ENCODE data around the gene B4GALT5. TPM values are rescaled to one million over a fixed set of nuclear protein-coding genes. Genes with fewer than 3 reads are reported as not detected.
"Not testable (repeated sequence)": the region's sequence is repeated elsewhere in the genome, so short reads cannot be mapped to it uniquely, and the experiment has no call there.

B4GALT5 gene
- total RNA-seq, 4 donors from 2014 or later: 13.5 to 59.0 (median 25.0) TPM

DNA sequence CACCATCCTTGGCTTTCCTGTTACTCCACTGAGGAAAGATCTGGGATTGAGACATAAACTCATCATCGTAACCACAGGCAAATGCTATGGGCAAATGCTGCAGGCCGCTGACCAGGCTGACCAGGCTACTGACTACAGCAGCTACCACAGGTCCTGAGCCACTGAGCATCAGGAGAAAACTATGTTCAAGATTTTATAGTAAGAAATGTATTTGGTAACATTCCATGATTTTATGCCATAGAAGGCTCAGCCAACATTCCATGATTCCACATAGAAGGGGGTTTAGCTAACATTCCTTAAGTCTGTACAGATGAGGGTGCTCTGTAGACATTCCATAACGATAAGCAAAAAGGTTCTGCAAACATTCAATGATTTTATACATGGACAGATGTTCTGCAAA is 16.1 kb upstream of the B4GALT5 start:
- intact Hi-C loops (cut with DNase I; ENCODE audit: low total_unique reads): no loop called here
- TF ChIP-seq, protein P1, sequence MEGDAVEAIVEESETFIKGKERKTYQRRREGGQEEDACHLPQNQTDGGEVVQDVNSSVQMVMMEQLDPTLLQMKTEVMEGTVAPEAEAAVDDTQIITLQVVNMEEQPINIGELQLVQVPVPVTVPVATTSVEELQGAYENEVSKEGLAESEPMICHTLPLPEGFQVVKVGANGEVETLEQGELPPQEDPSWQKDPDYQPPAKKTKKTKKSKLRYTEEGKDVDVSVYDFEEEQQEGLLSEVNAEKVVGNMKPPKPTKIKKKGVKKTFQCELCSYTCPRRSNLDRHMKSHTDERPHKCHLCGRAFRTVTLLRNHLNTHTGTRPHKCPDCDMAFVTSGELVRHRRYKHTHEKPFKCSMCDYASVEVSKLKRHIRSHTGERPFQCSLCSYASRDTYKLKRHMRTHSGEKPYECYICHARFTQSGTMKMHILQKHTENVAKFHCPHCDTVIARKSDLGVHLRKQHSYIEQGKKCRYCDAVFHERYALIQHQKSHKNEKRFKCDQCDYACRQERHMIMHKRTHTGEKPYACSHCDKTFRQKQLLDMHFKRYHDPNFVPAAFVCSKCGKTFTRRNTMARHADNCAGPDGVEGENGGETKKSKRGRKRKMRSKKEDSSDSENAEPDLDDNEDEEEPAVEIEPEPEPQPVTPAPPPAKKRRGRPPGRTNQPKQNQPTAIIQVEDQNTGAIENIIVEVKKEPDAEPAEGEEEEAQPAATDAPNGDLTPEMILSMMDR (IDR thresholded peaks at IDR 0.05): no peak
- no peak for TF ChIP-seq POLR2A (IDR thresholded peaks at IDR 0.05)
- Histone ChIP-seq H3K9me3 (no peaks in the 10 kb centered on the region), H3K4me1 (no peaks in the 10 kb centered on the region), H3K27ac (no peak overlapping the region), H3K27me3 (no peaks in the 10 kb centered on the region), H3K4me3 (no peak overlapping the region), H3K36me3 (no peaks in the 10 kb centered on the region)
- DNase-seq: no peak

DNA sequence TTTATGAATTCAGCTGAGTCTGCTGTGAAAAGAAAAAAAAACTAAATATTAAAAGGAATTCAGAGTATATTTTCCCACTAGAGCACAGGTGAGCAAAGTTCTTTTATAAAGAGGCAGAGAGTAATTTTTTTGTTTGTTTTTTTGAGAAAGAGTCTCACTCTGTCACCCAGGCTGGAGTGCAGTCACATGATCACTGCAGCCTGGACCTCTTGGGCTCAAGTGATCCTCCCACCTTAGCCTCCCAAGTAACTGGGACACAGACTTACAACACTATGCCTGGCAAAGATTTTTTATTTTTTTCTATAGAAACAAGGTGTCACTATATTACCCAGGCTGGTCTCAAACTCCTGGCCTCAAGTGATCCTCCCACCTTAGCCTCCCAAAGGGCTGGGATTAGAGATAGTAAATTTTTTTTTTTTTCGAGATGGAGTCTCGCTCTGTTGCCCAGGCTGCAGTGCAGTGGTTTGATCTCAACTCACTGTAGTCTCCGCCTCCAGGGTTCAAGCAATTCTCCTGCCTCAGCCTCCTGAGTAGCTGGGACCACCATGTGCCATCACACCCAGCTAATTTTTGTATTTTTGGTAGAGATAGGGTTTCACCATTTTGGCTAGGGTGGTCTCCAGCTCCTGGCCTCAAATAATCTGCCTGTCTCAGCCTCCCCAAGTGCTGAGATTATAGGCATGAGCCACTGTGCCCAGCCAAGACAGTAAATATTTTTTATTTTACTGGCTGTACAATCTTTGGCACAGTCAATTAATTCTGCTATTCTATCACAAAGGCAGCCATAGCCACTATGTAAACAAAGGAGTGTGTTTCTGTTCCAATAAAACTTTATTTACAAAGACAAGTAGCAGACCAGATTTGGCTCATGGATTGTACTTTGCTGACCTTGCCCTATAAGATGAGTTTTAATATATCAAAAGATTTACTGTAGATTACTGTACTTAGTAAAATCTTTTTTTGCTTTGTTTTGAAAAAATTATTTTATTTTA is 14.5 kb upstream of the B4GALT5 start:
- Histone ChIP-seq H3K27me3 (no peaks in the 10 kb centered on the region), H3K27ac (no peak overlapping the region), H3K4me3 (no peak overlapping the region), H3K36me3 (no peaks in the 10 kb centered on the region), H3K9me3 (no peaks in the 10 kb centered on the region), H3K4me1 (no peaks in the 10 kb centered on the region)
- no peak for DNase-seq
- TF ChIP-seq, protein P1 (IDR thresholded peaks at IDR 0.05): no peak
- intact Hi-C loops (cut with DNase I; ENCODE audit: low total_unique reads): no loop called here

DNA sequence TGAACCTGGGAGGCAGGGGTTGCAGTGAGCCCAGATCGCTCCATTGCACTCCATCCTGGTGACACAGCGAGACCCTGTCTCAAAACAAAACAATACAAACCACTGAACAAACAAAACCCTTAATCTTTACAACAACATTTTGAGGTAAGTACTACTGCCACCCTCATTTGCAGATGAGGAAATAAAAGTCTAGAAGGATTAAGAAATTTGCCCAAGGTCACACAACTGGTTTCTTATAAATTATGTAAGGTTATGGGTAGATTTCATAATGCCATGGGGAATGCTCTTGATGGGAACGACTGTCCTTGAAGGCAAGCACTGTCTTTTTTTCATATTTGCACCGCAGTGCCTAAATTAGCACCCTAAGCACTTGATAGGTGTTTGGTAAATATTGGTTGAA is 13.8 kb upstream of the B4GALT5 start:
- H3K4me3 ChIP-seq: no peak overlapping the region
- H3K9me3 ChIP-seq: no peaks in the 10 kb centered on the region
- intact Hi-C loops (cut with DNase I; ENCODE audit: low total_unique reads): no loop called here
- H3K27ac ChIP-seq: no peak overlapping the region
- H3K4me1 ChIP-seq: no peaks in the 10 kb centered on the region
- no peaks in the 10 kb centered on the region for H3K27me3 ChIP-seq
- TF ChIP-seq POLR2A (IDR thresholded peaks at IDR 0.05): no peak
- TF ChIP-seq, protein P1 (IDR thresholded peaks at IDR 0.05): no peak
- H3K36me3 ChIP-seq: no peaks in the 10 kb centered on the region
- DNase-seq: no peak

DNA sequence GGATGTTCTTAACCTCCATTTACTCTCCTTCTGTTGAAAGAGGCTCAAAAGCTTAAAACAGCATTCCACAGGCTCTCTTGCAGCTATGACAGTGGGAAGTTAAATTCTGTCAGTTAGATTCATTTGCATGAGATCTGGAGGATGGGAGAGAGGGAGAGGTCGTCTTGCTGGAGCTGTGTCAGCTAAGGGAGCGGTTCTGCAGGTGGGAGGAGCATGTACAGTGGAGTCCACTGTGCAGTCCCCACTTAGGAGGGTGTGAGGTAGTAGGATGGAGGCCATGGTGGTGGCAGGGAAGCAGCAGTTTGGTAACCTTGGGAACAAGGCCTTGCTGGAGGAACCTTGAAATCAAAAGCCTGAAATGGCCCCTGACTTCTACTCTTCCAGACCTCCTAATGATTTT is 12.0 kb upstream of the B4GALT5 start:
- no peak for TF ChIP-seq POLR2A (IDR thresholded peaks at IDR 0.05)
- TF ChIP-seq, protein P1 (IDR thresholded peaks at IDR 0.05): no peak
- intact Hi-C loops (cut with DNase I; ENCODE audit: low total_unique reads): no loop called here
- no peaks in the 10 kb centered on the region for H3K27me3 ChIP-seq
- no peaks in the 10 kb centered on the region for H3K9me3 ChIP-seq
- H3K4me1 ChIP-seq: no peaks in the 10 kb centered on the region
- no peak overlapping the region for H3K27ac ChIP-seq
- no peak for DNase-seq
- H3K4me3 ChIP-seq: no peak overlapping the region
- H3K36me3 ChIP-seq: no peaks in the 10 kb centered on the region

DNA sequence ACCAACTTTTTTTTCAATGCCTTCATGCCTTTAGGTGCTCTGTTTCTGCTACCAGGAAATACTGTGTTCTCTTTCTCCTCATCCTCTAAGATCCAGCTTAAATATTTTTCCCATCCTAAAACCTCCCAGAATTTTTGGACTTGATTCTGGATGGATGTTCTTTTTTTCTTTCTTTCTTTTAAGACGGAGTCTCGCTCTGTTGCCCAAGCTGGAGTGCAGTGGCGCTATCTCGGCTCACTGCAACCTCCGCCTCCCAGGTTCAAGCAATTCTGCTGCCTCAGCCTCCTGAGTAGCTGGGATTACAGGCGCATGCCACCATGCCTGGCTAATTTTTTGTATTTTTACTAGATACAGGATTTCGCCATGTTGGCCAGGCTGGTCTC is 11.5 kb upstream of the B4GALT5 start:
- H3K27me3 ChIP-seq; H3K9me3 ChIP-seq; H3K36me3 ChIP-seq; DNase-seq; intact Hi-C loops (cut with DNase I; ENCODE audit: low total_unique reads); H3K4me1 ChIP-seq; H3K4me3 ChIP-seq: not testable (repeated sequence)
- peak overlapping the region in 1 of 2 donors; percentile 48 for H3K27ac ChIP-seq
